NAMALWA (cell line): ENCODE data around the gene NME7.

Experiments
- DNase-seq: peaks from one replicate; pipeline ENCODE4 v3.0.0-alpha.2; 2015; ENCODE audit warnings: low spot score

The NME7 gene

GRCh38 chr1:169151338-169151837, 216.2 kb downstream of the NME7 start:
- no peak for DNase-seq

DNA sequence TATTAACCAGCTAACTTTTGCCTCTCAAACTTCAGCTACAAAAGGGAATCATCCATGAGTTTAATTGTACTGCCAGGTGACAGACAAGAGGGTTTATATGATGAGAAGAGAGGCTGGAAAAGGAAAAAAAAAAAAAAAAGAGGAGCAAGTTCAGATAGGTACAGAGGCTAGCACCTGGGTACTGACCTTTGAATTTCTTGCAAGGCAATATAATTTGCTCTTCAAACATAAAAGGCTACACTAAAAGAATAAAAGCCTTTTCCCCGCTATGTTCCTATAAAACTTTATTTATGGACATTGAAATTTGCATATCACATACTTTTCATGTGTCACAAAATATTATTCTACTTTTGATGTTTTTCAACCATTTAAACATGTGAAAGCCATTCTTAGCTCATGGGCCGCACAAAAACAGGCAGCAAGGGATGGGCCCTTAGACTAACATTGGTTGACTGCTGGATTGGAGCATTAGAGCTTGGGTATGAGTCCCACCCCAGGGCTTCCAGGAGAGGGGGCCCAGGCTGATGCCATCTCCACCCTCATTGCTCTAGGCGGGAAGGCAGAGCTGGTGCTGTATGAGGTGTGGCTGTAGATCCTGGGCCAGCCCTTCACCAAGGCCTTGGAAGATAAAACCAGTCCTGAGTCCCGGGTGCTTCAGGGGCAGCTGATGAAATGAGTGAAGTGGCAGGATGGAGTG, 216.8 kb downstream of the NME7 start:
- DNase-seq = no peak

DNA sequence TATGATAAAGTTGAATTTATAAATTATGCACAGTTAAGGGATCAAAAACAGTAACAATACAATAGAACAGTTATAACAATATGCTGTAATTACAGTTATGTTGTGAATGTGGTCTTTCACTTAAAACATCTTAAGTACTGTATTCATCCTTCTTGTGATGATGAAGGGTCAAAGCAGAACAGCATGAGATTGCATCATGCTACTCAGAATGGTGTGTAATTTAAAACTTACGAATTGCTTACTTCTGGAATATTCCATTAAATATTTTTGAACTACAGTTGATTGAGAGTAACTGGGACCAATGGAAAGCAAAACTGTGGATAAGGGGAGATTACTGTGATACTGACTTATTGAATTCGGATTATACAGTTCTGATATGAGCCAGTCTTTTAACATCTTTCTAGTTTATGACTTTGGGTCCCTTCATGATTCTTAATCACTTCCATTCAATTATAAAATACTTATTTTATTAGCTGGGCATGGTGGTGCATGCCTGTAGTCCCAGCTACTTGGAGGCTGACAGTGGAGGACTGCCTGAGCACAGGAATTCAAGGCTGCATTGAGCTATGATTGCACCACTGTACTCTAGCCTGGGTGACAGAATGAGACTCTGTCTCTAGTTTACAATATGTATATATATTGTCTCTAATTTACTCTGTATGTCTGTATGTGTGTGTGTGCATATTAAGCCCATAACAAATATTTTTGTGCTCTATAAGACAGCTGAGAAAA, 217.9 kb downstream of the NME7 start:
- DNase-seq = no peak

DNA sequence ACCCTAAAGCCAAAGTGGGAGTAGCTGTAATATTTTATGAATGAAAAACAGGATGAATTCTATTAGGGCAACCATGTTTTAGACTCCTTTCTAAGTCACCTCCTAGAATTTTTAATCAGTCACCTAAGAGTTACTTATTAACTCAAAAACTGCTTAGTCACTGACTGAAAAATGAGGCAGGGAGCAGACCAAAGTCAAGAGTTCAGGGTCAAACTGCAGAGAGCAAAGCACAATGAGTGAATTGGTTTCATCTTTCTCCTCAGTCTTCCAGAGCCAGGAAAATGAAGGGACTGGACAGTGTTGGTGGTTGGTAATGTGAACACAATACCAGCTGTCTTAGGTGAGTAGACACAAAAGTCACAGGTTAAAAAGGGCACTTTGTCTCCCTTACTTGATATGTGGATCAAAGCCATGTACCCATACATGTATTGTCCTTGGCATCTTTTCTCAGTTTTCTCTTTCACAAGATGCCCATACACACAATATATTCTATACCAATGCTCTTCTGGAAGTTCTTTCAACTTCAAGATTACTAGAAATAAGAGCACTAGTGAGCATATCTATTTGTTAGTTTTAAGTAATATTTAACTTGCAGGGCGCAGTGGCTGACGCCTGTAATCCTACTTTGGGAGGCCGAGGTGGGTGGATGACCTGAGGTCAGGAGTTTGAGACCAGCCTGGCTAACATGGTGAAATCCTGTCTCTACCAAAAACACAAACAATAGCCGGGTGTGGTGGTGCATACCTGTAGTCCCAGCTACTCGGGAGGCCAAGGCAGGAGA, 218.9 kb downstream of the NME7 start:
- DNase-seq = no peak

DNA sequence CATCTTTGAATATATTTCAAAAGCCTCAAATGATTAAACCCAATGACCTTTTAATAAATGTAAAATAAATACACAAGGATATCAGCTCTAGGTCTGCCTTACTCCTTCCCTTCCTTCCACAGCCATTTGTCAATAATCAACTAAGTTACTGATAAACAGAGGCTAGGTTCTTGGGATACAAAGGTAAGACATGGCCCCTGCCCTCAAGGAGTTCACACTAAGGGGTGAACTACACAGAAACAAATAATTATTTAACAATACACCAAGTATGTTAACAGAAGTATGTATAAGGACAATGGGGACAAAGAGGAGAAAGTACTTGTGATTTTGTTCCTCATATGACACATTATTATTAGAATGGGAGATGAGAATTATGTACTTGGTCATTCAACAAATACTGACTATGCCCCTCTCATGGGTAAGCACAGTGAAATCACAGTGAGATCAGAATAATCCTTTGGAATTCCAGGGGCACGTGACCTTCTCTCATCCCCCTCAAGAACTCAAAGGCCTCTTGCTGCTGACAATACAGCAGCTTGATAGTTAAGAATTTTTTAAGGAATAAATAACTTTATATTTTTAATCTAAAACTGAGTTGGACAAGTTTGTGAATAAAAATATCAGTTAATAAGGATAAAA, 220.9 kb downstream of the NME7 start:
- DNase-seq = no peak

DNA sequence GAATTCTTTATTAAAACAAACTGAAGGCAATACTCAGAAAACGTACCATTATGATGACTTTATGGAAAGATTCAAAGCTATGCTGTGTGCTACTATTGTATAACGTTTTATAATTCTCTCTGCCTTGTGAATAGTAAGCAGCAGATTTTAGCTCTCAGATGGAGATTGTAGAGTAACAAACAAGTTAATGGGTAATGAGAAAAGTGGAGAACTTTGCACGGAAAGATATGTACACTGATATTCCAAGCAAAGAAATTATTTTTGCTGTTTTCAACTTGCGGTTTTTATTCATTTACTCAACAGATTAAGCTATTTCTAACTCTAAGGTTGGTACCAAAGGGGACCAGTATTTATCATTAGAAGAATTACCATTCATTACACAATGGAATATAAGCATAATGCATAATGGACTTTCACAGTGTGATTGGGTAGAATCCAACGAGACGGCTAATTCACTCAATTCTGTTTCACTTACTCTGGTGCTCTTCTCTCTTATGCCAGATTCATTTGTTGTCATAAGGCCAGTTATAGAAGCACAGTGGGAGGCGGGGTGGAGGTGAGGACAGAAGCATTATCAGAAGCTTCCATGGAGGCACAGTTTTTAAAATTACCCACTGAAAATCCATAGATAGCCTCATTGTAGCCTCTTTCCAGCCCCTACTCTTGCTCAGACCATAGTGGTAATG, 222.5 kb downstream of the NME7 start:
- DNase-seq = no peak

DNA sequence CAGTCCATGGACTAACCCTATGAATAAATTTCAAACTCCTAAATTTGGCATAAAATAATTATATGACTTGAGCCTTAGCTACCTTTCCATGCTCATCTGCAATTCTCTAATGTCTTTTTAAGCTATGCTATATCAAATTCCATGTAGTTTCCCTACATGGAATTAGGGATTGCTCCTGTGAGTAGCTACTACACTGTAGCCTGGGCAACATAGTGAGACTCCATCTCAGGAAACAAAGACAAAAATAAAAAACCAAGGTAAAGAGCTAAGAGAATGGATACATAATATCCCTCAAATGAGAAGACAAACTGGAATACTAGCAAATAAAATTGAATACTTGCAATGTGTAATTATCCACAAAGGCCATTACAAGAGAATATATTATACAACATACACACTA, 223.6 kb downstream of the NME7 start:
- no peak for DNase-seq

DNA sequence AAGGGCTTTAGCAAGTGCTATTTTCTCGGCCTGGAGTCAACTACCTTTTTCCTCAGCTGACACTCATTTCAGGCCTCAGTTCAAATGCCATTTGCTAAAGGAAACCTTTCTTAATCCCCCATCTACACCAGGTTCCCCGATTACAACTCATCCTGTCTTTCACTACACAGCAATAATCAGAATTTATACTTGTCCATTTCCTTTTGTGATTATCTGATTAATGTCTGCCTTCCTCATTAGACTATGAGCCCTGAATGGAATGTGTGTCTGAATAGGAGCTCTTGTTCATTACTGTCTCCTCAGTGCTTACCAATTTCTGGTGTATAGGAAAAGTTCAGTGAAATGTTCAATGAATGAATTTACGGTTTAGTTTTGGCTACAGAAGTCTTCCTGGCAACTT, 224.3 kb downstream of the NME7 start:
- no peak for DNase-seq

GRCh38 chr1:169142129-169142528, 225.5 kb downstream of the NME7 start:
- DNase-seq = no peak

DNA sequence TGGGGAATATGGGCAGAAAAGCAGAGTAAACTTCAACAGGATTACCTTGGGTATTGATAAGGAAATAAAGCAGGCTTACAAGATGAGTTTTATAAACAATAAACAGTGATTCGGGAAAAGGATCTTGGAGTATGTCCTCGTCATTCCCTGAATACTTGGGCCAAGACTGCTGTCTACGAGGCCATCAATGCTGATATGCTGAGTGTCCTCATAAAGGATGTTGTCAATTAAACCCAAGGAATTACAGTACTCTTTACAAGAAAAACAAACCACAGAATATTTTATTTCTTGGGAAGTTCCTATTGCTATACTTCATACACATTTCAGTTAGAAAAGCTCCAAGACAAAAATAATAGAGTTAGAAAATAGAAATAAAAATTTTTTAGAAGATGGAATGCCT, 226.2 kb downstream of the NME7 start:
- no peak for DNase-seq

DNA sequence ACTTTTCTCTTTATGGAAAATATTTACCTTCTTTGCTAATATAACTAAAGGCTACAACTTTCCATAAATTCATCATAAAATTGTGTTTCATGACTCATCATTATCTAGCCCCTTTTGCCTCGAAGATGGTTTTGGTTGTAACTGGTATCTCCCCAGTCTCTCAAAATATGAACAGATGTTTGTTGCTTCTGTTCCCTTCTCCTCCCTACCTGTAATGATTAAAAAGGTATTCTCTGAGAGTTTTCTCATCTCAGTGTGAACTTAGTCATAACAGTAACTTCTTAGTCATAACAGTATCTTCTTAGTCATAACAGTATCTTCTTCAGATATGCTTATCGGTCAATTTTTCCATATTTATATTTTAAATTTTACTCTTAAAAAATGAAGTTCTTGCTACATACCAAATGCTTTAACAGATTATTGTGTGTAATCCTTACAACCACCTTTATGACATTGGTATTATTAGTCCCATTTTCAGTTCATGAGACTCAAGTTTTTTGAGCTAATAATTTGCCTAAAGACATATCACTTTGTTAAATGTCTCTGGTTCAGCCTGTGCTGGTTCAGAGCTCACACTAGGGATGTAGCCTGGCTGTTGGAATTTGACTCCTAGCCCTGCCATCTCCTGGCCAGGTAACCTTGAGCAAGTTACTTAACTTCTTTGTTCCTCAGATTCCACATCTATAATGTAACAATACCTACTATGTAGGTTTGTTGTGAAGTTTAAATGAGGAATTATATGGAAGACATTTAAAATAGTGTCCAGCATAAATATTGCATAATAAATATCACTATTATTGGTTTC, 228.5 kb downstream of the NME7 start:
- no peak for DNase-seq

DNA sequence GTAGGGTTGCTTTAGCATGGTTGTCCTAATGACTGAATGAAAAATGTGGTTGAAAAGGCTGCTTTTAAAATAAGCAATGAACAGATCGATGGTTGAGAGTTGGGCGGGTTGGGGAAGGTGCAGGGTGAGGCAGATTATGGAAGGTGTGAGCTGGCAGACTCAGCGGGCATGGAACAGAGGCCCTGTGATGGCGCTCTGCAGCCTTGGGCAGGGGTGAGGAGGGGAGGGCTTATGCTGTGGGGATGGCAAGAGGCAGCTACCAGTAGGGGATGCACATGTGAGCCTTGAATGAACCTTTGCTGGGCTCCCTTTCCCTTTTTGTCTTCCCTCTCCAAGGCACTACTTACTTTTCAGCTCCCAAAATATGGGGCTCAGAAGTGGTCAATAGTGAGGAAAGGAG, 230.2 kb downstream of the NME7 start:
- no peak for DNase-seq

- no peak for DNase-seq
Measured at GRCh38 chr1:169133801-169134502, 233.6 kb downstream of the NME7 start.

GRCh38 chr1:169133228-169133576, 234.4 kb downstream of the NME7 start:
- no peak for DNase-seq

DNA sequence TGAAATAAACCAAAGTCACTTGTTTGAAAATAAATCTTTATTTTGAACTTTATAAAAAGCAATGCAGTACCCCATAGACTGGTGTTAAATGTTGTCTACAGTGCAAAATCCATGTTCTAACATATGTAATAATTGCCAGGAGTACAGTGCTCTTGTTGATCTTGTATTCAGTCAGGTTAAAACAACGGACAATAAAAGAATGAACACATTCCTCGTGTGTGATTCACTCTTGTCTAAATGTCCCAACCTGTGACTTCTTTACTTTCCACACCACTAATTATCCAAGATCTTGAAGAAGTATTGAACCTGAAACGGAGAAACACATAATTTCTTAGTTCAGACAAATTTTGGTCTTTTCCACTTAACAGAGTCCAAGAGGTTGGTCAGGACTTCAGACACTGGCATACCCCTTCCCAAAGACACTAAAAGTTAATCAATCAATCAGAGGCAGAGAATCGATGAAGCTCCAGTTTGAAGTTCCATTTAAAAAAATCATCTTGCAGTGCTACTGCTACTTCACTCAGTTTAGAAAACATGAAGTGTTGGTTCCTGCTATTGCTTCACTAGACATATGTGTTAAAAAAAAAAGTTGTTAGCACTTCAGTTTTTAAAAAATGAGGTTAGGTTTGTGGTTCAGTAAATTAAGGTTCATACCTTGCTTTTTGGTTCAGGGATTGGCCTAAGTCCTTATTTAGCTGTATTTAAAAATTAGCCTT, 234.9 kb downstream of the NME7 start:
- no peak for DNase-seq

GRCh38 chr1:169130683-169131082, 236.9 kb downstream of the NME7 start:
- DNase-seq = no peak

- DNase-seq = no peak
Measured at GRCh38 chr1:169129109-169129784, 238.3 kb downstream of the NME7 start.

DNA sequence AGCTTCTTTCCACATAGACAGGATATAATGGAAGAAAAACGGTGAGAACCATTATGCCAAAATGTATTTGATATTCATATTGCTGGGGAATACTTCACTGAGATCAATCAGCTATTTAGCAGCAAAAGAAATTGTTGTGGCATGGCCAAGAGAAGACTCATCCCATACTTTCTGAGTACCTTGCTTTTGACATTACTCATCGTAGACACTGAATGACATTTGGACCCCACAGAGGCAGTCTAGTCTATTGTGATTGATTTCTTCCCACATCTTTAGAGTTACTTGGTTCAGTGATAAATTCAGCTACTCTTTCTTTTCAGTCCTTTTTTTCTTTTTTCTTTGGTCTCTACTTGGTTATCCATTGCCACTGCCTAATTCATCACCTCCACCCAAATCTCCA, 239.0 kb downstream of the NME7 start:
- DNase-seq = no peak

- no peak for DNase-seq
Measured at GRCh38 chr1:169127305-169127704, 240.3 kb downstream of the NME7 start.
